HG03558 (cell line): ENCODE measurements around the gene TET1.
"Not testable (repeated sequence)": the region's sequence is repeated elsewhere in the genome, so short reads cannot be mapped to it uniquely, and the experiment has no call there.

Experiments
- ATAC-seq: cut with Tn5 transposase; IDR thresholded peaks from one replicate; pipeline ENCODE4 v1.9.1; 2021; ENCODE audit warnings: moderate number of reproducible peaks; ENCODE audit not compliant: unreplicated experiment; ENCODE audit errors: extremely low read depth

The TET1 gene

GRCh38 chr10:68562661-68563570 lies 2.8 kb downstream of the TET1 start:
- ATAC-seq: no peak

GRCh38 chr10:68564712-68565111 lies 4.6 kb downstream of the TET1 start:
- ATAC-seq: no peak

DNA sequence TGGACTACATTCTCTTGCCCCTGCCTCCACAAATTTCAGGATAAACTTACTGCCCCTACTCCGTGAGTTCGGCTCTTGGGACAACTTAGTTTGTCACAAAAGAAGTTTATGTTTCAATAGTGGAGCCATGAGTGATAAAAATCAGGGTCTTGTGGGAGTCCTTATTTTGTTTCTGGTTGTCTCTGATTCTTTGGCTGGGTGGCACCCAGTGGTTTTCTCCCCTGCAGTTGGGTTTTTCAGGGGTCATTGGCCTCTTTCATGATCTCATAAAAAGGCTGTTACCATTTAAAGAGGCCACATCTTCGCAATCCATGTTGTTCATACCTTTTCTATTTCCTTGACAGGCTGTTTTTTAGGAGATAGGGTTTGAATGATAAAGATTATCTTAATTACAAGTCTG lies 5.5 kb downstream of the TET1 start:
- no peak for ATAC-seq

GRCh38 chr10:68566351-68566750 lies 6.2 kb downstream of the TET1 start:
- ATAC-seq: no peak

DNA sequence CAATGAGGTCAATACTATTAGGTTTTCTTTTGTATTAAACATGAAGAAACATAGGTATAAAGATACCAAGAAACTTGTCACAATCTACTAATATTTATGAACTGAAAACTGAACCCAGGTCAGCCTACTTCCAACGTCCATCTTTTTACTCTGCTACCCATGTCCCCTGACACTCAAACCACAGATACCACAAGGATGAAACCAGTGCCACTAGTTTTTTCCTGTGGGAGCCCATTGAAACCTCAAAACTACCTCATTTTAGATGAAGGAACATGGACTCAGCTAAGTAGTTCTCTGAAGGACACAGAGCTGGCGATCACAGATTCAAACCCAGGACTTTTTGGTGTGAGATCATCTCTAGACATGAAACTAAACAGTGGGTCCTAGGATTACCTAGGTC lies 6.8 kb downstream of the TET1 start:
- ATAC-seq: no peak

DNA sequence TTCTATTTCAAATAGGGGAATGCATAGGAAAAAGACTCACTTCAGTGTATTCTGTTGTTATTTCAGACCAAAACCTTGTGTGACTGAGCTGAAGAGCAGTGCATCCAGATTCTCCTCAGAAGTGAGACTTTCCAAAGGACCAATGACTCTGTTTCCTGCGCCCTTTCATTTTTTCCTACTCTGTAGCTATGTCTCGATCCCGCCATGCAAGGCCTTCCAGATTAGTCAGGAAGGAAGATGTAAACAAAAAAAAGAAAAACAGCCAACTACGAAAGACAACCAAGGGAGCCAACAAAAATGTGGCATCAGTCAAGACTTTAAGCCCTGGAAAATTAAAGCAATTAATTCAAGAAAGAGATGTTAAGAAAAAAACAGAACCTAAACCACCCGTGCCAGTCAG lies 12.0 kb downstream of the TET1 start:
- no peak for ATAC-seq

DNA sequence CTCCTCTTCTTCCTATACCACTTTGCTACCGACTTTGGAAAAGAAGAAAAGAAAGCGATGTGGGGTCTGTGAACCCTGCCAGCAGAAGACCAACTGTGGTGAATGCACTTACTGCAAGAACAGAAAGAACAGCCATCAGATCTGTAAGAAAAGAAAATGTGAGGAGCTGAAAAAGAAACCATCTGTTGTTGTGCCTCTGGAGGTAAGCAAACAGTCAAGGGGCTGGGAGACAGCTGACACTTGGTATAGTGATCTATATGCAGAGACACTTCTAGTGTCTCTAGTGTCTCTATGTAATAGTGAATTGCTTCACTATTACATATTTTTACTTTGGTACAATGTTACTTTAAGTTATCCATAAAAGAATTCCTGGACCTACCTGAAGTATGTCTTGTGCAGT lies 13.9 kb downstream of the TET1 start:
- ATAC-seq: no peak

DNA sequence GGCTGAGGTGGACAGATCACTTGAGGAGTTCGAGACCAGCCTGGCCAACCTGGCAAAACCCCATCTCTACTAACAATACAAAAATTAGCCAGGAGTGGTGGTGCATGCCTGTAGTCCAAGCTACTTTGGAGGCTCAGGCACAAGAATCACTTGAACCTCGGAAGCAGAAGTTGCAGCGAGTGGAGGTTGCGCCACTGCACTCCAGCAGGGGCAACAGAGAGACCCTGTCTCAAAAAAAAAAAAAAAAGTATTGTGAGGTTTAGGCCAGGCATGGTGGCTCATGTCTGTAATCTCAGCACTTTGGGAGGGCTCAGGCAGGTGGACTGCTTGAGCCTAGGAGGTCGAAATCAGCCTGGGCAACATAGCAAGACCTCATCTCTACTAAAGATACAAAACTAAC lies 16.0 kb downstream of the TET1 start:
- no peak for ATAC-seq

DNA sequence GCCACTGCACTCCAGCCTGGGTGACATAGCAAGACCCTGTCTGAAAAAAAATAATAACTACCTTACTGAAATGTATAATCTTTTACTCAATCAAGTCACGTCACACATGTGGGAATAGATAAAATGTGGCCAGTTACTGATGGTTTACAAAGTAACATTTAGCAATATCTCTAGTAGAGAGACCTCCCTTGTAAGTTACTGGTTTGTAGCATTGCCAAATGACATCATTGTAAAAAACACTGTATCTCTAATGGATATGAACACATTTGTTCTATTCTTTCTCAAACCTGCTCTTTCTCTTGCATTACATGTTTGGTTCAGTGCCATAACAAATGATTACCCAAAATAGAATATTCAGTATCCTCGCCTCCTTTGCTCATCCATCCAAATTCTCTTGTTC lies 18.8 kb downstream of the TET1 start:
- ATAC-seq: no peak

- not testable (repeated sequence) for ATAC-seq
These were observed 24.1 kb downstream of the TET1 start for GRCh38 chr10:68584187-68584586.

- ATAC-seq: no peak
These were observed 26.6 kb downstream of the TET1 start for GRCh38 chr10:68586606-68587305.

- ATAC-seq: no peak
These were observed 34.3 kb downstream of the TET1 start for GRCh38 chr10:68594405-68594804.

DNA sequence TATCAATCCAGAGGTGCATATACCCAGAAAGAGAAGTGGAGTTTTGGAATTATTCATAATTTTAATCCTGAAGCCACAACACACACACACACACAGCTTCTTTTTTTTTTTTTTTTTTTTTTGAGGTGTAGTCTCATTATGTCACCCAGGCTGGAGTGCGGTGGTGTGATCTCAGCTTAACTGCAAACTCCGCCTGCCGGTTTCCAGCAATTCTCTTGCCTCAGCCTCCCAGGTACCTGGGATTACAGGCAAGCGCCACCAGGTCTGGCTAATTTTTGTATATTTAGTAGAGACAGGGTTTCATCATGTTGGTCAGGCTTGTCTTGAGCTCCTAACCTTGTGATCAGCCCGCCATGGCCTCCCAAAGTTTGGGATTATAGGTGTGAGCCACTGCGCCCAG lies 35.4 kb downstream of the TET1 start:
- no peak for ATAC-seq

GRCh38 chr10:68597407-68597806 lies 37.3 kb downstream of the TET1 start:
- ATAC-seq: no peak

DNA sequence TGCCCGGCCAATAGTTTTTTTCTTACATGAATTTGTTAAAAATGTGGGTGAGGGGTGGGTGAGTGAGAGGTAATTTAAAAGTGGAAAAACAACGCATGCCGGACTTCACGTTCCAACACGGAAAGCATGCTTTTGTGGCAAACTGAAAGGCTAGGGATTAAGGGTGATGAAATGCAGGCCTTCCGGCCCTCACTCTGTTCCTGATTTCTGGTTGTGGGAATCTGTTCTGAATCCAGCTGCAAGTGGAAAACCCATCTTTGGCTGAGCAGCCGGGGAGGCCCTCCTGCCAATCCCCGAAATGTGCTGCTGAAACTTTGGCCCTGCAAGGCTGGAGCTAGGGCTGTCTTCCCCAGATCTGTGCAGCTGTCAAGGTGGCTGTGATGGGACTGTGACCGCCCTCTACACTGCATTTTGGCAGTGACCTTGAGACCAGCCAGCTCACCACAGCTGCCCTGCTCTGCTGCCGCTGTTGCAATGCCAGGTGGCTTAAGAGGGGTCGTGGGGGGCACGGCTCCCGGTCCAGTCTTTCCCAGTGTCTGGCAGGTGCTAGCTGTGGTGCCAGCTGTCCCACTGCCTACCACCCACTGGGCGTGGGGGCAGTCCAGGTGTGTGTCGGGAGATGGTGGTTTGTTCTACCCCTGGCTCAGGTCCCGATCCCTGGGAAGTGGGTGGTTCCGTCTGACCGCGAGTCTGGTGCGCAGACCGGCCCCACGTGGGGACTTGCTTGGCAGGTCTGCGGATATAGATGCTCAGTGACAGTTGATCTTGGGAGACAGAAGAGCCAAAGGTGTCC lies 39.0 kb downstream of the TET1 start:
- ATAC-seq: no peak

DNA sequence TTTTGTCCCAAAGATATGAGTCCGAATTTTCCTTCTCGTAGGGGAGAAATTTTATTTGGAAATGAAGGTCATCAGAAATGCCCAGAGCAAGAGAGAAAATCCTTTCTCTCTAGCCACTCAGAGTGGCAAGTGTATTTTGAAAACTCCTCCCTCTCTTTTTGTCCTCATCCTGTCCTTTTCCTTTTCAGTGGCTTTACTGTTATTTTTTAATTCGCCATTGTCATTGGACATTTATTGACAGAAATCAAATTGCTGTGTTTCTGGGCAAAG lies 39.6 kb downstream of the TET1 start:
- ATAC-seq: no peak

GRCh38 chr10:68600041-68600778 lies 40.1 kb downstream of the TET1 start:
- ATAC-seq: peak; percentile 76

GRCh38 chr10:68601501-68602265 lies 41.5 kb downstream of the TET1 start:
- ATAC-seq: no peak

- ATAC-seq: no peak
These were observed 42.3 kb downstream of the TET1 start for GRCh38 chr10:68602434-68602833.

DNA sequence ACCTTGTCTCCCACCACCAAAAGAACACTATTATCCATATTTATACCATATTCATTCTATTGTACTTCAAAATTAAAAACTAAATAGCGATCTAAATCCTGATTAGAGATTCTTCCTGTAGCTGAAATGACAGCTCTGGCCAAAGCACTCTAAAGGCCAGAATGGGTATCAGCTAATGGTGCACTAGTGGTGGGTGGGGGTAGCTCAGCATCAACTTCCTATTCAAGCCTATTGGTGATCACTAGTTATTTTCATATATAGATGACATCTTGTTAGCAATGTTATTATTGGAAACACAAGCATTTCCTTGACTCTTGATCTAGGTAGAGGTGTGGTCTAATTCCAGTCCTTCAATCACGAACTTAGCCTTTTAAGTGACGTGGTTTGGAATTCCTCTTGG lies 43.6 kb downstream of the TET1 start:
- ATAC-seq: no peak
